Measurements from ENCODE around the gene SPAG9. TPM values are rescaled to one million over a fixed set of nuclear protein-coding genes. Genes with fewer than 3 reads are reported as not detected.

SPAG9 gene
- total RNA-seq, 4 donors from 2014 or later: 85.2 to 110 (median 94.3) TPM

GRCh38 chr17:50946223-50946890, 174.3 kb downstream of the SPAG9 start:
- ATAC-seq: no peak
- WGBS, 2 donors (ENCODE audit: low coverage in 1 of 2): 70 to 80% methylated on average over 1 to 2 of the region's 12 CpGs

GRCh38 chr17:50945779-50946222, 174.9 kb downstream of the SPAG9 start:
- no peak for ATAC-seq
- H3K36me3 ChIP-seq: no peaks in the 10 kb centered on the region
- no peak for TF ChIP-seq EP300 (IDR thresholded peaks at IDR 0.05)
- no peak for TF ChIP-seq CTCF (IDR thresholded peaks at IDR 0.05)
- TF ChIP-seq POLR2AphosphoS5 (IDR thresholded peaks at IDR 0.05): no peak
- TF ChIP-seq POLR2A (IDR thresholded peaks at IDR 0.05): no peak
- 100% methylated on average over 1 of the region's 3 CpGs; no CpG with 5 or more reads in 1 of the 2 donors for WGBS, 2 donors (ENCODE audit: low coverage in 1 of 2)
- no peaks in the 10 kb centered on the region for H3K27me3 ChIP-seq
- H3K4me3 ChIP-seq: no peak overlapping the region
- H3K4me1 ChIP-seq: peaks cover 0 to 62% (median 28%) of the 10 kb centered on the region in 3 donors
- peak overlapping the region in 3 of 4 donors; percentile 12 to 92 (median 85) for H3K27ac ChIP-seq
- H3K9me3 ChIP-seq: no peaks in the 10 kb centered on the region

More at GRCh38 chr17:50946223-50946890, 174.3 kb downstream of the SPAG9 start:
- H3K27me3 ChIP-seq: no peaks in the 10 kb centered on the region
- no peaks in the 10 kb centered on the region for H3K36me3 ChIP-seq
- no peak overlapping the region for H3K4me3 ChIP-seq
- H3K9me3 ChIP-seq: no peaks in the 10 kb centered on the region
- TF ChIP-seq EP300 (IDR thresholded peaks at IDR 0.05) (no peak), POLR2AphosphoS5 (IDR thresholded peaks at IDR 0.05) (no peak)
- H3K27ac ChIP-seq: peak overlapping the region in 3 of 4 donors; percentile 12 to 92 (median 85)
- peaks cover 0 to 67% (median 31%) of the 10 kb centered on the region in 3 donors for H3K4me1 ChIP-seq

GRCh38 chr17:50944902-50945720, 175.6 kb downstream of the SPAG9 start:
- TF ChIP-seq POLR2A (IDR thresholded peaks at IDR 0.05) (no peak), POLR2AphosphoS5 (IDR thresholded peaks at IDR 0.05) (no peak), EP300 (IDR thresholded peaks at IDR 0.05) (no peak), CTCF (IDR thresholded peaks at IDR 0.05) (no peak)
- peak overlapping the region in 3 of 4 donors; percentile 88 to 92 (median 92) for H3K27ac ChIP-seq

GRCh38 chr17:50944054-50944901, 176.4 kb downstream of the SPAG9 start:
- WGBS, 2 donors (ENCODE audit: low coverage in 1 of 2): no CpG with 5 or more reads among the region's 61 CpGs
- Histone ChIP-seq H3K9me3 (no peaks in the 10 kb centered on the region), H3K4me1 (peaks cover 0 to 47% (median 16%) of the 10 kb centered on the region in 3 donors), H3K36me3 (no peaks in the 10 kb centered on the region), H3K27me3 (no peaks in the 10 kb centered on the region), H3K27ac (peak overlapping the region; percentile 68 to 92 (median 90)), H3K4me3 (peak overlapping the region; percentile 37 to 60)
- peak in 1 of 4 experiments; percentile 24 for TF ChIP-seq CTCF (IDR thresholded peaks at IDR 0.05)
- TF ChIP-seq POLR2AphosphoS5 (IDR thresholded peaks at IDR 0.05): peak; percentile 50
- peak; percentile 47 to 58 for TF ChIP-seq POLR2A (IDR thresholded peaks at IDR 0.05)
- TF ChIP-seq EP300 (IDR thresholded peaks at IDR 0.05): no peak
- peak; percentile 67 for ATAC-seq

More at GRCh38 chr17:50944902-50945720, 175.6 kb downstream of the SPAG9 start:
- H3K4me1 ChIP-seq: peaks cover 0 to 55% (median 24%) of the 10 kb centered on the region in 3 donors
- WGBS, 2 donors (ENCODE audit: low coverage in 1 of 2): 47 to 67% methylated on average over 3 of the region's 18 CpGs
- H3K27me3 ChIP-seq: no peaks in the 10 kb centered on the region
- ATAC-seq: no peak
- no peaks in the 10 kb centered on the region for H3K9me3 ChIP-seq
- H3K36me3 ChIP-seq: no peaks in the 10 kb centered on the region
- H3K4me3 ChIP-seq: peak overlapping the region in 1 of 2 donors; percentile 60
